Medulla oblongata (tissue), 1 donor: Measurements from ENCODE around the gene LAIR1.

Experiments used
- DNase-seq: peaks from one replicate; pipeline ENCODE4 v3.0.0-alpha.2; 2015; ENCODE audit errors: extremely low spot score

The LAIR1 gene

GRCh38 chr19:54317965-54318240 lies 46.8 kb downstream of the LAIR1 start:
- DNase-seq, result no peak

- DNase-seq, result no peak
Observed at GRCh38 chr19:54317108-54317964, 47.4 kb downstream of the LAIR1 start.

GRCh38 chr19:54316746-54317107 lies 48.0 kb downstream of the LAIR1 start:
- no peak for DNase-seq

GRCh38 chr19:54315956-54316355 lies 48.8 kb downstream of the LAIR1 start:
- DNase-seq, result no peak

- DNase-seq, result peak; percentile 42
Observed at GRCh38 chr19:54312436-54313377, 52.0 kb downstream of the LAIR1 start, which contains the start of gene LILRA5. TSS of gene LILRA5 (minus strand) at chr19:54313166. CDS start at chr19:54313019, 147 bp downstream.

- no peak for DNase-seq
Observed at GRCh38 chr19:54312011-54312410, 52.7 kb downstream of the LAIR1 start.

GRCh38 chr19:54311486-54311885 lies 53.2 kb downstream of the LAIR1 start:
- DNase-seq, result no peak

GRCh38 chr19:54310543-54310942 lies 54.2 kb downstream of the LAIR1 start:
- DNase-seq, result no peak

GRCh38 chr19:54309811-54310210 lies 54.9 kb downstream of the LAIR1 start:
- no peak for DNase-seq

- no peak for DNase-seq
Observed at GRCh38 chr19:54307389-54308020, 57.2 kb downstream of the LAIR1 start.

- DNase-seq, result no peak
Observed at GRCh38 chr19:54305141-54305540, 59.6 kb downstream of the LAIR1 start.

- DNase-seq, result peak; percentile 78
Observed at GRCh38 chr19:54302257-54302656, 62.5 kb downstream of the LAIR1 start.
